GM18951 (cell line): Measurements from ENCODE around the gene CCDC93.

Source experiments
- POLR2A ChIP-seq: IDR thresholded peaks from 4 replicates; pipeline ENCODE4 v1.6.1; 2011; ENCODE audit warnings: mild to moderate bottlenecking; ENCODE audit not compliant: insufficient read length, insufficient read depth; ENCODE audit errors: extremely low read depth
- in situ Hi-C: fragments of 300-500 bp; cut with MboI; formaldehyde crosslinking; loops from one replicate; pipeline ENCODE4 v1.12.0; 2022; ENCODE audit warnings: low sequenced_read_pairs, mixed read lengths, inconsistent platforms; ENCODE audit not compliant: unreplicated experiment

The CCDC93 gene

DNA sequence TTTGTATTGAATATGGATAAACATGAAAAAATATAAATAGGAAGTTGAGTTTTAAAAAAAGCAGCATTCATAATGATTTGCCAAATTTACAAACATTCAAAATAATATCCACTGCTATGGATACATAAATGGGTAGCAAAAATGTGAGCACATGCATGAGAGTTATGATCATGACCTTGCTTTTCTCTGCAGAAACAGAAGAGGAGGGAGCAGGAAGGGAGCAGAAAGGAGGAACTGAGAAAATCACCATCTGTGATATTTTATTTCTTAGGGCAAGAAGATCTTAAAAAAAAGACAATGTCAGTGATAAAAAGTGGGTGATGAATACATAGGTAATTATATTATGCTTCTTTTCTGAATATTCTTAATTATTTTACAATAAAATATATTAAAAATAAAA, 17.7 kb upstream of the CCDC93 start:
- no peak for TF ChIP-seq POLR2A
- in situ Hi-C loops = loop anchor here (25.0 kb wide), 1 partner anchor 831 kb away; no protein-coding TSS in a partner anchor

- no peak for TF ChIP-seq POLR2A
- in situ Hi-C loops = loop anchor here (25.0 kb wide), 1 partner anchor 833 kb away; no protein-coding TSS in a partner anchor
Measured at GRCh38 chr2:118029025-118029424, 15.2 kb upstream of the CCDC93 start.

DNA sequence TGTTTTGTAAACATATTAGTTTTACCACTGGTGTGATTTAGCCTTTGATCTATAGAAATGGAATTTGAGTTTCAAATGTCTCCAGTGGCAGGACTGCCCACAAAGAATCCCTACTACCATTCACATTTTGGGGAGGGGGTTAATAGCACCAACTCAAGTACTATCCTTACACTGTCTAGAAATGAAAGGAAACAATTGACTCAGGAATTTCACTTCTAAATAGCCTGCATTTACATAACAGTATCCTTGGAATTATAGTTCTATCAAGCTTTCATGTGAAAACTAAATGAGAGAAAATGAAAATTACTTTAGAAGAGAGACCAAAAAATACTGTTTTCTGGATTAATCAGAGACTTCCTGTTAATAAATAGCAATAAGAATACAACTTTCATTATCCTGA, 7.5 kb upstream of the CCDC93 start:
- in situ Hi-C loops = loop anchor here (25.0 kb wide), 1 partner anchor 184 kb away; no protein-coding TSS in a partner anchor
- TF ChIP-seq POLR2A = no peak

GRCh38 chr2:118019821-118020220, 6.0 kb upstream of the CCDC93 start:
- in situ Hi-C loops = loop anchor here (25.0 kb wide), 1 partner anchor 183 kb away; no protein-coding TSS in a partner anchor
- TF ChIP-seq POLR2A = no peak

GRCh38 chr2:118016911-118017310, 3.0 kb upstream of the CCDC93 start:
- TF ChIP-seq POLR2A = no peak
- in situ Hi-C loops = loop anchor here (25.0 kb wide), 1 partner anchor 180 kb away; no protein-coding TSS in a partner anchor

- in situ Hi-C loops = loop anchor here (25.0 kb wide), 1 partner anchor 178 kb away; no protein-coding TSS in a partner anchor
Measured at GRCh38 chr2:118015761-118016160, 1.9 kb upstream of the CCDC93 start.

DNA sequence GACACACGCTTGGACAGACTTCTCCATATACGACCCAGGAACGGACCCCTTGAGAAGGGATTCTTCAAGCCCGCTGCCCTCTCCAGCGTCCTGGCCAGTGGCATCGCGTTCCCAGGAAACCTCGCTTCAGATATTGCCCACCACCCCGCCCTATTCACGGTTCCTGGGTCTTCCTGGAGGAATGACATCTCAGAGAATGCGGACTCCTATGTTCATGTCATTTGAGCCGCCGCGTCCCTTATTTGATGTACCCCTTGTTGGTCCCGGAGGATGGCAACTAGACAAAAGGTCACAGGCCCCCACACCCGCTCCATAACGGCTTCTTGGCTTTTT, 588 bp upstream of the CCDC93 start:
- TF ChIP-seq POLR2A = no peak
- in situ Hi-C loops = loop anchor here (25.0 kb wide), 1 partner anchor 177 kb away; no protein-coding TSS in a partner anchor

DNA sequence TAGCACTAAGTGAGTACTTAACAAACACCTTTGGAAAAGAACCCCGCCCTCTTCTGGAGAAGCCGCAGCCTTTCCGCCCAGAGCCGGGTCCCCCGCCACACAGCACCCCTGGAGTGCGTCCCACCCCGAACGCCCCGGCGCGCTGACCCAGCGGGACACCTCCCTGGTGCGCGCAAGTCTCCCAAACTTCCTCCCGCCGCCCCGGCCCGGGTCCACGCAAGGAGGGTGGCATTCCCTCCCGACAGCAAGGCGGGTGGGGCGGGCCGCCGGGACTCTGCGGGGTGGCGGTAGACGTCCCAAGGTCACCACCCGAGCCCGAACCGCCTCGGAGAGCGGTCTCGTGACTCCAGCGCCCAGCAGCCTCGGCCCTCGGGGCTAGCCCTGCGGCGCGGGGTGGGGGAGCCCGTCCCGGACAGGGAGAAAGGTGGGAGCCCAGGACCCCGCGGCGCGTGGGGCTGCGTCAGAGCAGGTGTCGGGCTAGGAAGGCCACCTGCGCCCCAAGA, 598 bp downstream of the CCDC93 start:
- TF ChIP-seq POLR2A = no peak
- in situ Hi-C loops = loop anchor here (25.0 kb wide), 1 partner anchor 176 kb away; no protein-coding TSS in a partner anchor

- in situ Hi-C loops = loop anchor here (25.0 kb wide), 1 partner anchor 175 kb away; no protein-coding TSS in a partner anchor
- no peak for TF ChIP-seq POLR2A
Measured at GRCh38 chr2:118012778-118013177, 1.1 kb downstream of the CCDC93 start.

DNA sequence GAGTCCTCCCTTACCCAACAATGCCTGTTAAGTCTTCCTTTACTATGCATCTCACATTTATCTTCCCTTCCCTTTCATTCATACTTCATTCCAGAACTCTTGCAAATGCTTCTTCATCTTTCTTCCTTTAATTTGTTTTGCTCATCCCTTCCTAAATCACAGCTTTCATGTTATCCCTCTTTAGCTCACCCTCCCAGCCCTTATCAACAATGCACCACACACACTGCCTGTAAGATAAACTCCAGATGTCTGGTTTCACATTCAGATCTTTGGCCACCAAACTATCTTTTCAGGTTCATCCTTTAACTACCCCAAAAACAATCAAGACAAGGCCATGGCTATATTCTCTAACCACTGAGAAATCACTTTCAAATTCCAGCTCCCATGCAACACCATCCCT, 3.4 kb downstream of the CCDC93 start:
- in situ Hi-C loops = loop anchor here (25.0 kb wide), 1 partner anchor 173 kb away; no protein-coding TSS in a partner anchor
- TF ChIP-seq POLR2A = no peak

DNA sequence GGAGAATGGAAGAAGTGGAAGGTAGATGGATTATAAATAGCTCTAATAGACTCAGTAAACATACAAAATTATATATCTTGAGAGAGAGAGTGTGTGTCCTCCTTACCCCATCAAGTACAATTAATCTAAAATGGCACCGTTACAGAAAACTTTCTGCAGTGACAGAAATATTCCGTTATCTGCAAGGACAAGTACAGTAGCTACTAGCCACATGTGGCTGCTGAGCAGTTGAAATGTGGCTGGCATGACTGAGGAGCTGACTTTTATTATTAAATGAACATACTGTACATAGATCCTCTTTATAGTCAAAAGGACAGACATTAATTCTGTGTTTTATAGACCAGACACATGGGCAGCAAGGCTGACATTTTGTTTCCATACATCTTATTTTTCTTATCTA, 7.0 kb downstream of the CCDC93 start:
- in situ Hi-C loops = loop anchor here (25.0 kb wide), 1 partner anchor 170 kb away; no protein-coding TSS in a partner anchor
- no peak for TF ChIP-seq POLR2A

GRCh38 chr2:118006326-118006725, 7.5 kb downstream of the CCDC93 start:
- no peak for TF ChIP-seq POLR2A
- in situ Hi-C loops = loop anchor here (25.0 kb wide), 1 partner anchor 169 kb away; no protein-coding TSS in a partner anchor

DNA sequence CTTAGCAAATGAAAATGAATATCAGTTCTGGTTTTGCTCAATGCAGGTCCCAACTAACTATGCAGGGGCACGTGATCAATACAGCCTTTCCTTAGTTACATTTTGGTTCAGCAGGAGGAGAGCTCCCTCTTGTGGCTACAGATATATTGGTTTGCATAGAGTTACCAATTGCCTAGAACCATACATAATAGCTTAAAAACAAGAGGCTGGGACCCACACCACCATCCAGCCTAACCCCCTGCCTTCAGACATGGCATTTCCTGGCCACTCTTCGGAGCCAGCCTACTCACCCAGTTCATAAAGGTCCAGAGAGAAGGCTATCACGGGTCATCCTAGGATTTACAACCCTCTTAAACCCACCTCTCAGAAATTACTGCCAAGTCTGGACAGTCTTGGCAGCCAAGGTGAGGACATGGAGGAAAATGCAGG, 10.5 kb downstream of the CCDC93 start:
- no peak for TF ChIP-seq POLR2A
- in situ Hi-C loops = loop anchor here (25.0 kb wide), 1 partner anchor 166 kb away; no protein-coding TSS in a partner anchor

DNA sequence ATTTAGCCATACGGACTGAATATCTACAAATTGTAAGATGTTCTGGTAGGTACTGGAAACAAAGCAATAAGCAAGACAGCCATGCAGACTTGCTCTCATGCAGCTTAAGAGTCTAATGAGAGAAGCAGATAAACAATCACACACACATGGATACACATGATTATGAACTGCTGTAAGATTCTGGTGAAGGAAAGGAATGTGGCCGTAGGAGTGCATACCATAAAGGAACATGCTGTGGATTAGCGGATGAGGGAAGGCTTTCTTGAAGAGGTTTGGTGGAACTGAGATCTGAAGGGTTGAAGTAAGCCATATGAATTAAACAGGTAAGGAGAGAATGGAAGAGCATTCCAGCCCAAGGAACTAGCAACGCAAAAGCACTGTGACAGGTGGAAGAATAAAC, 13.8 kb downstream of the CCDC93 start:
- in situ Hi-C loops = loop anchor here (25.0 kb wide), 1 partner anchor 163 kb away; no protein-coding TSS in a partner anchor
- TF ChIP-seq POLR2A = no peak
